HTERT RPE-1 (cell line): Measurements from ENCODE around the gene PKD1L1.
"Not testable (repeated sequence)": the region's sequence is repeated elsewhere in the genome, so short reads cannot be mapped to it uniquely, and the experiment has no call there.

Experiments used
- in situ Hi-C: fragments of 300-500 bp; cut with MboI; formaldehyde crosslinking; loops from 4 replicates; pipeline ENCODE4 v1.14.3; 2020; ENCODE audit warnings: low sequenced_read_pairs

PKD1L1 gene

DNA sequence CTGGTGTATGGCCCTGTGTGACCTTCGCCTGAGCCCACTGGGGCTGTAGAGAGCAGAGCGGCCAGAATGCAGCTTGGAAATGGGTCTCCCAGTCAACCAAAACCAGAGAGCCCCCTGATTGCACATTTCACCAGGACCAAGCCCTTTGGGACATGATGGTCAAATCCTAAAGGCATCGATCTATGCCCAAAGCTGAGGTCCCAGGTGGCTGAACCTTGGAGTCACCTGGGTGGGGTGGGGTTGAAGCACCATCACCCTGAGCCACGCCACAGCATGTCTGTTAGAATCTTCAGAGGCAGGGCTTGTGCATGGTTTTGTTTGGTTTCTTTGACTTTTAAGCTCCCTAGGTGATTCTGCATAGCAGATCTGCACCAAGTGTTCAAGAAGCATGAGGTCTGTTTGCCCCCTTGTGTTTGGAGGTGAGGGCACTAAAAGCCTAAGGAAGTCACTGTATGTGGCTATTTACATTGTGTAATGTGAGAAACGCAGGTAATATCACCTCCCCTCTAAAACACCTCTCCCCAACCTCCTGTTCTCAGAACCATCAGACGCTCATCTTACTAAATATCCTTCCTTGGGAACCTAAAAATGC, 9.6 kb downstream of the PKD1L1 start:
- in situ Hi-C loops: no loop called here

DNA sequence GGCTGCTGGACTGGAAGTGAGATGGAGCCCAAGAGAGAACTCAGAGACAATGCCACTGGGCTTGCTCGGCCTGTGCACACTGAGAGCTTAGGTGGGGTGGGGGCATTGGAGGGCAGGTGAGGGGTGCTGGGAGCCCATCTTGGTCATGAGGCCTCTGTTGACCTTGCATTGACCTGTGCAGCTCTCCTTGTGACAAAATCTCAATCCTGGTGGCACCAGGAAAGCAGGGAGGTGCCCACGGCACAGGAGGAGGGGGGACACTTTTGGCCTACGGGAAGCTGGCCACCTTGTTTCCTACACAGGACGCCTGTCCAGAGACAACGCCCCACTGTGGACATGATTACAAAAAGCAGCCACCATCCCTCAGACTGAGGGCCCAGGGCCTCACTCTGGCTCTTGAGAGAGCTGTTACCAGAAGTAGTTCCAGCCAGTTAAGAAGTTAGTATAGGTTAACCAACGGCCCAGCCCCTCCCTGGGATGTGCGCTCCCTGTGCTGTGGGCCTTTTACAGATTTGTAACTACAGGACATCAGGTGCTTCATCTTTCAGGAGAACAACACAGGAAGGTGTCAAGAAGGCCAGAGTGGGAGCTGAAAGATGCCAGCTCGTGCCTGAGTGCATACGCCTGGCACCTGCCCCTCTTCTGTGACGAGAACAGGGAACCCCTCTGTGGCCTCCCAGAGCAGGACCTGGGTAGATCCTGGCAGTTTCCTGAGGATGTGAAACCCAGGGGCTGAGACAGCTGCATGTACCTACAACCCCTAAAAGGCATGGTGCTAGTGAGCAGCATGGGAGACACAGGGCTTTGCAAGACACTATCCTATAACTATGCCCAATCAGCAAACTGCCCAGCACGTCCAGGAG, 10.3 kb downstream of the PKD1L1 start:
- in situ Hi-C loops: no loop called here

- in situ Hi-C loops: no loop called here
Observed at GRCh38 chr7:47937065-47937687, 11.1 kb downstream of the PKD1L1 start.

DNA sequence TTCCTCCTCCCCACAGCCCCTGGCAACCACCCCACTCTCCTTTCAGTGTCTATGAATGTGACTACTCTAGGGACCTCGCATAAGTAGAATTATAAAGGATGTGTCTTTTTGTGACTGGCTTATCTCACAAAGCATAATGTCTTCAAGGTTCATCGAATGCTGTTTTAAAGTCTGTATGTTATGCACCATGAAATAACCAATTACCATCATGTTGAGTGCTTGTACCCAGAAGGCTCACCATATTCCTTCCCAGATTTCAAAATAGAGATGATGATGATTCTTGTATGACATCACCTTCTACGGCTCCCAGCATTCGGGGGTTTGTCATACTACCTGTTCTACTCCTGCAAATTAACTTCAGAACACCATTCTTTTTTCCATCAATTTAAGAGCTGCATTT, 11.9 kb downstream of the PKD1L1 start:
- in situ Hi-C loops: no loop called here

GRCh38 chr7:47935336-47935735, 12.9 kb downstream of the PKD1L1 start:
- in situ Hi-C loops: no loop called here

- in situ Hi-C loops: no loop called here
Observed at GRCh38 chr7:47934831-47935230, 13.4 kb downstream of the PKD1L1 start.

DNA sequence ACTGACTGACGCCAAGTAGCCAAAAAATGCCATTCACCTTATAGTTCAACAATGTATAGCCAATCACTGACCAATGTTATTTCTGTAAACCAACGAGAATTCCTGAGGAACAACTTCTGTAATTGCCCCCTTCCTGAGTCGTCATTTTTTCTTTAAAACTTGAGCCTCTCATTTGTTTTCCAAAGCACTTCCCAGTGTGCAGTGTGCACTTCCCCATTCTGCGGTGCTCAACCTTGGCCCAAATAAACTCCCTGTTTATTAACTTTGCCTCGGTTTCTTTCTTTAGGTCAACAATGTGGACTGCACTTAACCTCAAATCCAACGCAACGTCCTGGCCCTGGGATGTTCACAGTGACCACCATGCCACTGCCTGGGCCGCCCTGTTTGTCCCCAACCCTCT, 15.1 kb downstream of the PKD1L1 start:
- in situ Hi-C loops: no loop called here

GRCh38 chr7:47932466-47933037, 15.7 kb downstream of the PKD1L1 start:
- in situ Hi-C loops: no loop called here

- in situ Hi-C loops: no loop called here
Observed at GRCh38 chr7:47932016-47932415, 16.2 kb downstream of the PKD1L1 start.

DNA sequence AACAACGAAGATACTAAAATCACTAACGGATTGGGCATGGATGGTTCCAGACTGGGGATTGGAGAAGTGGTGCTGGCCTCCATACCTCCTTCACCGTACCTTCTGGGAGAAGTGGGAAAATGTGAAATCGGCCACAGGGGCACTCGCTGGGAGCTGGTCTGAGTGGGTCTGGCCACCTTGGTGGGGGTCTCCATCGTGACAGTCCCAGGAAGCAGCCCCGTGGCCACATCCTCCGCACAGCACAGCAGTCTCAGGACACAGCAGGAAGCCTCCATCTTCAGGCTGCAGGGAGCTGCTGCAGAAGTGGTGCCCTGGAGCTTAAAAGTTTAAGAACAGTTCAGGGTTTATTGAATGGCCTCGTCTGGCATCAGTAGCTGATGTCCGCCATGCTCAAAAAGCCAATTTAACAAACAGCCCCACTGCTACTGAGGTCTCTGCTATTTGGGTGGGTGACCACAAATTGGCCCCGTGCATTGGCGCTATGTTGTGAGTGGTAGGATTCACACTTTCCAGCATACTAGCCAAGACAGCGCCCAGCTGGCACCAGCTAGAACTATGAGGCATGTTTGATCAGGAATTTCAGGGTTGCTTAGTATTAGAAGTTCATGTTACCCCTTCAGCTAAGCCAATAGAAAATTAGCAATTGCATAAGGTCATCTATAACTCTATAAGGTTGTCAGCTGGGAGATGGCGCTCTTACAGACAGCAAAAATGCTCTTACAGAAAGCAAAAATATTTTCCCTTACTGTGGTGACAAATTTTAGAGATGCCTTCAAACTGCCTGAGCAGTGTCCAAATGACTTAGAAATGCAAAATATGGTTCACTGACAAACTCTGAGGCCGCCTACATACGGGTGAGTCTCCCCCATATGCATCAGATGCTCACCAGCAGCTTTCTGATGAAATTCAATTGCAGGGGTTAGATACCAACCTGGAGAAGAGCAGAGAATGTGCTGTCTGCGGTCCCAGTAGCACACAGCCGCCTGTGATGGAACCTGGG, 17.0 kb downstream of the PKD1L1 start:
- in situ Hi-C loops: no loop called here

DNA sequence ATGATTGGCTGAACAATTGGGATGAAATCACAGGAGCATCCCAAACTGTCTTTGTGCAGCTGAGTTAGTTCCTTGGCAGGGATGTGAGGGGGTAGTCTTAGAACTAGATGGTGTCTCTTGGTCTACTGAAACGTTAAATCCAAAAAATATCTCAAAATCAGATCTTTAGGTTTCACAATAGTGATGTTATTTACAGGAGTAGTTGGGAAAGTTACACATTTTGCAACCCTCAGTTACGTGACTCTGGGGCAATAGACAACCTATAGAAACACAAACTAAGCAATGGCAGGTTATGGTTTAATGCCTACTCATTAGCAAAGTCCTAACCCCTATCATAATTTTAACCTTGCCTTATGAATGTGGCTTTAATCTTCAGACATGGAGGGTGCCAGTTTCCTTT, 24.0 kb downstream of the PKD1L1 start:
- in situ Hi-C loops: no loop called here

GRCh38 chr7:47923081-47923875, 25.0 kb downstream of the PKD1L1 start:
- in situ Hi-C loops: not testable (repeated sequence)

DNA sequence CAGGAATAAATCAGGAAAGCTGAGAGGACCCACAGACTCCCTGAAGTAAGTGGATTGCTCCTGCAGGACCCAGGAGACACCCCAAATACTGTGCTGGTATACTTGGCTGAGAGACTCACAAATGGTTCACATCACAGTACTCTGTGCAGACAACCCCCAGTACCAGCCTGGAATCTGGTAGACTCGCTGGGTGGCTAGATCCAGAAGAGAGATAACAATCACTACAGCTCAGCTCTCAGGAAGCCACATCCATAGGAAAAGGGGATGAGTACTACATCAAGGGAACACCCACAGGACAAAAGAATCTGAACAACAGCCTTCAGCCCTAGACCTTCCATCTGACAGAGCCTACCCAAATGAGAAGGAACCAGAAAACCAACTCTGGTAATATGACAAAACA, 31.8 kb downstream of the PKD1L1 start:
- in situ Hi-C loops: not testable (repeated sequence)

DNA sequence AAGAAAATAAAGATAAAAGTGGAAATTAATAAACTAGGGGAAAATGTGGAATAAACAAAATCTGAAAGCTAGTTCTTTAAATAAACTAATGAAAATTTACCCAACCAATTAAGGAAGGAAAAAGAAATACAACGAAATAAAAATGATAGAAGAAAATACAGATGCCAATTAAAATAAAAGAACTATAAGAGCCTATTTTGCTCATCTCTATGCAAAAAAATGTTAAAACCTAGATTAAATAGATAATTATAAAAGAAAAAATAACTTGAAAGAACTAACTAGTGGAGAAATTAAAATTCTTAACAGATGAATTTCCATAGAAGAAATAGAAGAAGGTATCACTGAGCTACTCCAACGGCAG, 32.7 kb downstream of the PKD1L1 start:
- in situ Hi-C loops: no loop called here

DNA sequence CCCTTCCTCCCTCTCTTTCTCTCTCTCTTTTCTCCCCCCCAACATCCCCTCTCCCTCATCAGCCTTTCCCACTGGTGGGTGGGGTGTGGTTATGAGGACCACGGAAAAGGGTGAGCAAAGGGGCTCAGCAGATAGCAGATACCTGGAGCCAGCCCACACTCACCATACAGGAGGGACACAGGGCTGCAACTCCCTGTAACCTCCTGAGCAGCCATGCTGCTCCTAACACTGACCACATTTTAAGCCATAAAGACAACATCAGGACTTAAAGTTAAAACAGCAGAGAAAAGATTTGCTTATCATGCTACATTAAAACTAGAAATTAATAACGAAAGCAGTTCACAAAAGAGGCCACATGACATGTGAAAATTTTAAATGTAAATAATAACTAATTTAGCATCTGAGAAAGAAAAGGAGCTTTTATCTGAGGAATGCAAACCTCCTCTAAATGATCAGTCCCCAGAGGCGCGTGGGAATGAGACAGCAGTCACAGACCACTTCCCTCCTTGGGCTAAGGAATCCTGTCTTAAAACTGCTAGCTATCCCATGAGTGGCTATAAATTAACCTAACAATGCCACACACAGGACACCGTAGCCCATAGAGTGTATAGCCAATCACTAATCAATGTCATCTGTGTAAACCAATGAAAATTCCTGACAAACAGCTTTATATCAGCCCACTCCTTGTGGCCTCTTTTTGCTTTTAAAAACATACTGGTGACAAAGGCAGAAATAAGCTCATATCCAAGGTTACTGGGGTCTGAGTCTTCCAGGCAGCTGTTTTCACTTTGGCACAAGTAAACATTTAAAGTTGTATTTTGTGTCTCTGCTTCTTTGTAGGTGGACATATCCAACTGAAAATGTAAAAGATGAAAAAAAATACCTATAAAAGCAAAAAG, 33.3 kb downstream of the PKD1L1 start:
- in situ Hi-C loops: no loop called here

DNA sequence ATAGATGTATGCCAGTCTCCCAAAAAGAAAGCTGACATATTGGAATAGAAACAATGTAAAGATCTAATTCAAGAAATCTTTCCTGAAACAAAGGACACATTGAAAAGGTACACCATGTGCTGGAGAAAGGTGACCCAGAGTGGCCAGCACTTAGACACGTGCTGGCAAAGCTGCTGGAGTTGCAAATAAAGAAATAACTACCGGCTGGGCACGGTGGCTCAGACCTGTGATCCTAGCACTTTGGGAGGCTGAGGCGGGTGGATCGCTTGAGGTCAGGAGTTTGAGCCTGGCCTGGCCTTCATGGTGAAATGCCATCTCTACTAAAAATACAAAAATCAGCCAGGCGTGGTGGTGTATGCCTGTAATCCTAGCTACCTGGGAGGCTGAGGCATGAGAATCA, 35.9 kb downstream of the PKD1L1 start:
- in situ Hi-C loops: no loop called here

DNA sequence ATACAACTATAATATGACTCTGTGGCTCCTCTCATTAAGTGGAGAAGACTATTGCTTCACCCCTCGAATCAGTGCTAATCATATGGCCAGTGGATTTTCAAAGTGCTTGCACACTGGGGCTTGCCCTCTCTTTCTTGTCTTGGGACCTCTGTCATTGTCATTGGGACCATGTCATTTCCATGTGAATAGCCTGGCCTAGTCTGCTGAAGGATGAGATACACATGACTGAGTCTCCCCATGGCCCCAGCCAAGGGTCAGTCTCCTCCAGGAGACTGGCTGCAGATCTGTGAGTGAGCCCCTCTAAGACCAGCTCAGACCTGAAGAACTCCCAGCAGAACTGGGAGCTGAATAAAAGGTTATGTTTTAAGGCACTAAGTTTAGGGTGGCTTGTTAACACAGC, 39.5 kb downstream of the PKD1L1 start:
- in situ Hi-C loops: no loop called here

GRCh38 chr7:47907981-47908616, 40.2 kb downstream of the PKD1L1 start:
- in situ Hi-C loops: no loop called here
